Subcutaneous abdominal adipose tissue (tissue), 5 donors: ENCODE results near the gene ATP2B2.

ENCODE experiments used
- H3K27ac ChIP-seq: one replicate; pipeline ENCODE4 v1.7.0; 2013; ENCODE audit warnings: low read depth, mild to moderate bottlenecking, inconsistent platforms, low read length, moderate library complexity
- H3K27me3 ChIP-seq, 5 donors: one replicate each; pipeline ENCODE4 v1.7.0; 2013; ENCODE audit warnings: low read length in 5 of 5, inconsistent platforms in 1 of 5; ENCODE audit not compliant: control insufficient read depth in 5 of 5, insufficient read depth in 4 of 5
- H3K36me3 ChIP-seq, 5 donors: one replicate each; pipeline ENCODE4 v1.7.0; 2013; ENCODE audit warnings: low read length in 5 of 5; ENCODE audit not compliant: control insufficient read depth in 5 of 5, insufficient read depth in 5 of 5
- H3K4me1 ChIP-seq, 5 donors: one replicate each; pipeline ENCODE4 v1.7.0; 2013; ENCODE audit warnings: low read length in 5 of 5, mild to moderate bottlenecking in 3 of 5, moderate library complexity in 1 of 5; ENCODE audit not compliant: control insufficient read depth in 5 of 5, insufficient read depth in 5 of 5
- H3K4me3 ChIP-seq, 5 donors: one replicate each; pipeline ENCODE4 v1.7.0; 2013; ENCODE audit warnings: low read length in 5 of 5, low read depth in 1 of 5
- H3K9ac ChIP-seq, 5 donors: one replicate each; pipeline ENCODE4 v1.7.0; 2013; ENCODE audit warnings: low read length in 5 of 5, mild to moderate bottlenecking in 4 of 5, moderate library complexity in 3 of 5
- H3K9me3 ChIP-seq, 5 donors: one replicate each; pipeline ENCODE4 v1.7.0; 2013; ENCODE audit warnings: low read length in 5 of 5; ENCODE audit not compliant: control insufficient read depth in 5 of 5
- donor health status: healthy.
- donor health status: healthy.
- donor health status: healthy.
- donor health status: healthy.
- donor health status: healthy.

ATP2B2 gene

DNA sequence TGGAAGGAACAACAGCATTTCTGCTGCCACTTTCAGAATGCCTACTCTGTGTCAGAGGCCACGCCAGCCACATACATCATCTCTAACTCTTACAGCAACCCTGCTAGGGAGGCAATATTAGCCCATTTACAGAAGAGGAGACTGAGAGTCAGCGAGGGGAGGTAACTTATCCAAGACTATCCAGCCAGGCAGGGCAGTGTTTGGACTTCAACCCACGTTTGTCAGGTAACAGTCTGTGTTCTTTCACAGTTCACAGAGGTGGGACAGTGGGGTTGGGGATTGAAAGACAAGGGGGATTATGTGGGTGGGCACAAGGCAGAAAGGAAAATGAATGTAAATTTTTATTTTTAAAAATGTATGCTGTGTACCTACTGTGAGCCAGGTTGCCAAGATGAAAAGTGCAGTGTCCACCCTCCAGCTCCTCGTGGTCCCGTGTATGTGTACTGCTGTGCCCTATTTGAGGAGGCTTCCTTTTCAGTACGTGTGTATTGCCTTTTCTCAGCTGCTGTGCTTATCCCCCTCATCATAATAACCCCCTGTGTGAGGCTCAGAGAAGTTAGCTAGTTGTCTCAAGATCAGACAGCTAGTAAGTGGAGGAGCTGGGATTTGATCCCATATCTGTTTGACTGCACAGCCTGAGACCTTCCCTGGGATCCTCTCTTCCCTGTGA is 16.5 kb upstream of the ATP2B2 start:
- H3K27me3 ChIP-seq, result peaks cover 4 to 37% (median 24%) of the 10 kb centered on the region in 5 donors
- H3K27ac ChIP-seq, result no peak overlapping the region
- no peaks in the 10 kb centered on the region for H3K4me1 ChIP-seq
- H3K36me3 ChIP-seq, result no peaks in the 10 kb centered on the region
- H3K9me3 ChIP-seq, result no peaks in the 10 kb centered on the region
- H3K4me3 ChIP-seq, result no peak overlapping the region
- H3K9ac ChIP-seq, result no peak overlapping the region

DNA sequence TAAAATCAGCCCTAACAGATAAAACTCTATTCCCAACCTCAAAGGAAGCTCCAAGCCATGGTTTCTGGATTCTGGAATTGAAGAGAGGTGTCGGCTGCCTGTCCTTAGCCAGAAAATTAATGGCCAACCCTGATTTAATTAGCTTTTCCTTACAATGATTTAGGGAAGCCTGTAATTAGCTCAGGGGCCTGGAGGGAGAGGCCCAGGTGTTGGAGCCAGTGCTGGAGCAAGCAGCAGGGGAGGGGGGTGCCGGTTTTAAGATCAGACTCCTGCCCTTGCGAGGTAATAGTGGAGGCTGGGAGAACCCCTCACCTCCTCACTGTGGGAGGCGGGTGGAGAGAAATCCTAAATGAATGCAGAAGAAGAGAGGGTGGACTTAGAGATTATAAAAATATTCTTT is 14.7 kb upstream of the ATP2B2 start:
- Histone ChIP-seq H3K9me3 (no peaks in the 10 kb centered on the region), H3K27me3 (peaks cover 4 to 29% (median 25%) of the 10 kb centered on the region in 5 donors), H3K36me3 (no peaks in the 10 kb centered on the region), H3K4me3 (no peak overlapping the region), H3K9ac (no peak overlapping the region), H3K27ac (no peak overlapping the region), H3K4me1 (no peaks in the 10 kb centered on the region)

DNA sequence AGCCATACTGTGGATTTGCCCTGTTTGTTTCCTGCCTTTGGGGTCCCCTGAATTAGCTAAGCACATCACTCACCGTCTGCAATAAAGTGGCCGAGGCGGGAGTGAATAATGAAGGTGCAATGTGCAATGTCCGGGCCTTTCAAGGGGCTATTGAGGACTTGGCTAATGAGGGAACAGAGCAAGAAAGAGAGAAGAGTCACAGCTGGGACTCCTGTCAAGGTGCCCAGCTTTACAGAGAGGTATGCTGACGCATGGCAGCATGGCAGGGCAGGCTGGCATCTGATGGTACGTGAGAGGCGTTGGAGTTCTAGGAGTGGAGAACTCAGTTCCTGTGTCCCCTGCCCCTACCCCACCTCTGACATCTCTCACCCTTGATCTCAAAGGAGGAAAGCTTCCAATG is 13.8 kb upstream of the ATP2B2 start:
- Histone ChIP-seq H3K27ac (no peak overlapping the region), H3K9me3 (no peaks in the 10 kb centered on the region), H3K9ac (no peak overlapping the region), H3K4me3 (no peak overlapping the region), H3K27me3 (peaks cover 4 to 22% (median 17%) of the 10 kb centered on the region in 5 donors), H3K36me3 (no peaks in the 10 kb centered on the region), H3K4me1 (no peaks in the 10 kb centered on the region)

DNA sequence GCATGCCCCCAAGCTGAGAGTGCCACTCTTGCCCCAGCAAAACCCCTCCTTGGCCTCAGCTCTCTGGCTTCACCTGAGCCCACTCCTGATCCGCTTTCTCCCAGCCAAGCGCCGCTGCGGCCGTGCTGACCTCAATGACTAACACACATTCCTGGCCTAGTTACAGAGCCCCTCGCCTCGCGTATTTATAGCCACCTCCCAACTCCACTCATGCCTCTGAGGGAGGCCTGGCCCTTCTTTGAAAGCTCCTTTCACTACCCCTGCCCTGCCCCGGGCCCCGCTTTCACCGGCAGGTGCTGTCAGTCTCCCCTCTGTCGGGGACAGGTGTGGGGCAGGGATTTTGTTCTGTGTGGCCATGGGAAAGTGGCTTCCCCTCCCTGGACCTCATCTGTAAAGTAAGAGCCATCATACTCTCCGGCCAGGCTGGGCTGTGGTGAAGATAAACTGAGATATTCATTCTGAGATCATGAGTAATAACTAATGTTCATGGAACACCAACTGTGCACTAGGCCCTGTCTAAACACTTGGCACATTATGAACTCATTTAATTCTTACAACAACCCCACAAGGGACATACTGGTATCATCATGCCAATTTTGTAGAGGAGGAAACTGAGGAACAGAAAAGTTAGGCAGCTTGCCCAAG is 13.2 kb upstream of the ATP2B2 start:
- Histone ChIP-seq H3K36me3 (no peaks in the 10 kb centered on the region), H3K27ac (no peak overlapping the region), H3K4me3 (no peak overlapping the region), H3K27me3 (peaks cover 4 to 22% (median 16%) of the 10 kb centered on the region in 5 donors), H3K9ac (no peak overlapping the region), H3K9me3 (no peaks in the 10 kb centered on the region), H3K4me1 (no peaks in the 10 kb centered on the region)

DNA sequence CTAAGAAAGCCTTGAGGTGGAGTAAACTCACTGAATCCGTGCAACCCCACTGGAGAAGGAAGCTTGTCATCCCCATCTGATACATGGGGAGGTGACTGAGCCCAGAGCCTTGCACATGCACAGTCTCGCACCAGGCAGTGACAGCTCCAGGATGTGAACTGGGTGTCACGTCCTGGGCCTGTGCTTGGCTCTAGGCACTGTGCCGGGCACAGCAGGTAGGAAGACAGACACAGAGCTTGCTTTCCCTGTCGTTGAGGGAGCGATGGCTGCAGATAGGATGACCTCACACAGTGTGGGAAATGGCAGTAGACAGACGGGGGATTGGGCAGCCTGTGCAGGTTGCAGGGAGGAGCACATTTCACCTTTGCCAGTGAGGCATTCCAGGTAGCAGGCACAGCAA is 12.2 kb upstream of the ATP2B2 start:
- Histone ChIP-seq H3K27ac (no peak overlapping the region), H3K36me3 (no peaks in the 10 kb centered on the region), H3K9me3 (no peaks in the 10 kb centered on the region), H3K4me1 (no peaks in the 10 kb centered on the region), H3K4me3 (no peak overlapping the region), H3K9ac (no peak overlapping the region), H3K27me3 (peaks cover 1 to 17% (median 13%) of the 10 kb centered on the region in 5 donors)

DNA sequence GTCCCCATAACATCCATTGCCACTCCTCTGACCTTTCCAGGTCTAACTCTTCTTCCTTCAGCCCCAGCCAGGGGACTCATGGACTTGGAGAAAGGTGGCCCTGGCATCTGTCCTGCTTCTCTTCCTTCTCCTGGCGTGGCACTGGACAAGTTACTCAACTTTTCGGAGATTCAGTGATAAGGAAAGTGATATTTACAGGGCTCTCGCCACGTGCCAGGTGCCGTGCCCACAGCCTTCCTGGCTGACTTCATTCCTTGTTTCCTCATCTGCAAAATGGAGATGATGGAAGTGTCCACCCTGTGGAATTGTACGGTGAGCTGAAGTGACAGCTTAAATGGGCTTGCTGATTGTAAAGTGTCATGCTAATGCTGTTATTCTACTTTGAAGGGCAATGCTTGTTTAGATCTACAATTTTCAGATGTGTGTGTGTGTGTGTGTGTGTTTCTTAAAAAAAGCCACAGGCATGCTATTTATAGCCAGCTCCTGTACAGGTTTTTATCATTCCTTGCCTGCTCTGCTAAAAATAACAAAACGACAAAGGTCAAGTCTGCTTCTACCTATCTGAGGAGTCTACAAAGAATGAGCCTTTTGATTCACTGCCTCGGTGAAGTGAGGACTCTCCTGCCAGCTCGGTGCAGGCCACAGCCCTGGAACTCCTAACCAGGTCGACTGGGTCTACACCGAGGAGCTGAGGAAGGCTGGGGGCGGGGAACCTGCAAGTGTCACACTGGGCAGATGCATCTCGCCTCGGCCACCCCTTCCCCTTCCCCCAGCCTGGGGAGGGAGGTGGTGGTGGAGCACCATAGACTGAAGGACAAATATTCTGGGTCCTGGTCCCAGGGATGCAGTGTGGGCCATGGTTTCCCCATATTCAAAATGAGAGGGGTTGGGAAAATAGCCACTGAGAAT is 11.4 kb upstream of the ATP2B2 start:
- Histone ChIP-seq H3K36me3 (no peaks in the 10 kb centered on the region), H3K9ac (no peak overlapping the region), H3K27me3 (peaks cover 0 to 17% (median 10%) of the 10 kb centered on the region in 5 donors), H3K9me3 (no peaks in the 10 kb centered on the region), H3K27ac (no peak overlapping the region), H3K4me3 (no peak overlapping the region), H3K4me1 (no peaks in the 10 kb centered on the region)

DNA sequence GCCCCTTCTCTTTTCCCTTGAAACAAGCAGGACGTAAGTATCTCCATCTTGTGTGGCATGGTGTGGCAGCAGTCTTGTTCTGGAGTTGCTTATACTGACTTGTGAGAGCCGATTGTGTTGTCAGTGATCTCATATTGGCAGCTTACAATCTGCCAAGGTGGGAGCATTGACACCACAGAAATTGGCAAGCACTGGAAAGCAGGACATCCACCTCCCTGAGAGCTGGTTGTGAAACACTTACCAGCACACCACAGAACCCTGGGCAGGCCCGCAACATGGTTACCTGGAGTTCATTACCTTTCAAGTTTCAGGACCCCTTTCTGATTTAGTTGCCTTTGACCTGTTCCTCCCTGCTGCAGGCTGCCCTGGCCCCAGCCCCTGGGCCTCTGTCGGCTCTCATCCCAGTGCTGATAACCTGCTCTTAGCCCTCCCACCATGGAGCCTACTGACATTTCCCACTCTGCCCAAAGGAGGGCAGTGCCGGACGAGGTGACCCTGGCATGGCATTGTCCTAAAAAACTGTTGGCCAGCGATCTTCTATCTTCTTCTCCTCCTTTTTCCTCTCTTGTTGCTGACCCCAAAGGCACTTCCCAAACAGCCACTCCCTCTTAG is 10.6 kb upstream of the ATP2B2 start:
- no peaks in the 10 kb centered on the region for H3K9me3 ChIP-seq
- H3K27me3 ChIP-seq, result peaks cover 0 to 15% (median 10%) of the 10 kb centered on the region in 5 donors
- no peak overlapping the region for H3K9ac ChIP-seq
- H3K36me3 ChIP-seq, result no peaks in the 10 kb centered on the region
- H3K4me3 ChIP-seq, result no peak overlapping the region
- H3K4me1 ChIP-seq, result no peaks in the 10 kb centered on the region
- no peak overlapping the region for H3K27ac ChIP-seq

DNA sequence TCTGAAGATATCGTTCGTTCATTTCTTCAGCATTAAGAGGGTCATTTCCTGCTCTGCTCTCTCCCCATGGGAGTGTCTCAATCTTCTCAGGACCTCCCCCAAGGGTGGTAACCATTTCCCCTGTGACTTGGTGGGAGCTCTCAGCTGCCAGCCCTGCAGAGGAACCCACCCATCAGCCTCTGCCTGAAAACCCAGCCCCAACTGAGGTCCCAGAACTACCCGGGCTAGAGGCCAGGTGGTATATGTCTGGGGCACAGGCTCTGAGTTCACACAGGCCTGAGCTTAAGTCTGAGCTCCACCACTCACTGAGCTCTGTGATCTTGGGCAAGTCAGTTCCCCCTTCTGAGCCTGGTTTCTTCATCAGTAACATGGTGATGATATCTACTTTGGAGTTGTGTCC is 10.0 kb upstream of the ATP2B2 start:
- H3K4me3 ChIP-seq, result no peak overlapping the region
- H3K9ac ChIP-seq, result no peak overlapping the region
- H3K27ac ChIP-seq, result no peak overlapping the region
- H3K27me3 ChIP-seq, result peaks cover 0 to 12% (median 10%) of the 10 kb centered on the region in 5 donors
- H3K4me1 ChIP-seq, result no peaks in the 10 kb centered on the region
- no peaks in the 10 kb centered on the region for H3K36me3 ChIP-seq
- no peaks in the 10 kb centered on the region for H3K9me3 ChIP-seq

DNA sequence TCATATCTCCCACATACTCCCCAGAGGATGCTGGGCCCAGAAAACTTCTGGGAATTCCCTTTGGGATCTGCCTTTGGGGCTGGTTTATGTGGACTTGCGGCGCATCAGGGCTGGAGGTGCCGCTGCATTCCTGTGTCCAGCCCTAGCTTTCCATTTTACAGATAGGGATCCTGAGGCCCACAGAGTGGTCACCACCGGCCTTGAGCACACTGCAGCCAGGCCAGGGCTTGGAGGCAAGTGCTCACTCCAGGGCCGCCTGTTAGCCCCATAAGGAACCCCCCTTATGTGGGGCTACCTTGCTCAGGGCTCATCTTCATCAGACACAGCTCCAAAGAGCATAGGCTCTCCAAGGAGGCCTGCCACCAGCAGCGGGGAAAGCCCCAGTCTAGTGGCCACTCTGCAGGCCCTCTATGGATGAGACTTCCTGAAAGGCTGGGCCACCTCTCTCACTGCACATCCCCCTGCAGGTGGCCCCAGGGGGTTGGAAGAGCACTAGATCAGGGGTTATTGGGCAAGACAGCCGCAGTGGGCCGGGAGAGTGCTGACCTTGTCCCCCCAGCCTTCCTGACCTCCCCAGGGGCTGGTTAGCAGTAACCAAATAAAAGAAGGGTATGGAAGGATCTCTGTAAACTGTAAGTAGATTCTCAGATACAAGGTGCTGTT is 9.2 kb upstream of the ATP2B2 start:
- H3K27me3 ChIP-seq, result peaks cover 0 to 12% (median 10%) of the 10 kb centered on the region in 5 donors
- H3K4me3 ChIP-seq, result no peak overlapping the region
- no peaks in the 10 kb centered on the region for H3K4me1 ChIP-seq
- H3K9me3 ChIP-seq, result no peaks in the 10 kb centered on the region
- H3K9ac ChIP-seq, result no peak overlapping the region
- H3K36me3 ChIP-seq, result no peaks in the 10 kb centered on the region
- H3K27ac ChIP-seq, result no peak overlapping the region
